HEK293 (cell line): ENCODE results near the gene RPS28.

Experiments used
- HOXA7 ChIP-seq: sonication (generic); formaldehyde crosslinking; IDR thresholded peaks from 2 replicates; pipeline ENCODE4 v1.8.1; 2022; ENCODE audit warnings: missing genetic modification reagents, borderline replicate concordance
- HOXC10 ChIP-seq: sonication (generic); formaldehyde crosslinking; IDR thresholded peaks from 2 replicates; pipeline ENCODE4 v1.8.1; 2023; ENCODE audit warnings: mild to moderate bottlenecking, missing genetic modification reagents
- KLF1 ChIP-seq: fragments of 450-650 bp; formaldehyde crosslinking; IDR thresholded peaks from 2 replicates; pipeline ENCODE4 v1.5.1; 2016; ENCODE audit warnings: missing biosample characterization, missing genetic modification characterization
- KLF8 ChIP-seq: fragments of 450-650 bp; formaldehyde crosslinking; IDR thresholded peaks from 2 replicates; pipeline ENCODE4 v1.5.1; 2016; ENCODE audit warnings: missing biosample characterization, missing genetic modification characterization
- OSR2 ChIP-seq: fragments of 450-650 bp; formaldehyde crosslinking; IDR thresholded peaks from 2 replicates; pipeline ENCODE4 v1.5.1; 2016; ENCODE audit warnings: missing biosample characterization, missing genetic modification characterization
- RBAK ChIP-seq: fragments of 450-650 bp; formaldehyde crosslinking; IDR thresholded peaks from 2 replicates; pipeline ENCODE4 v1.5.1; 2016; ENCODE audit warnings: missing biosample characterization, missing genetic modification characterization
- SALL2 ChIP-seq: fragments of 450-650 bp; formaldehyde crosslinking; IDR thresholded peaks from 2 replicates; pipeline ENCODE4 v1.5.0; 2017; ENCODE audit warnings: missing biosample characterization, mild to moderate bottlenecking, missing genetic modification characterization, borderline replicate concordance
- SCRT1 ChIP-seq: fragments of 450-650 bp; formaldehyde crosslinking; IDR thresholded peaks from 2 replicates; pipeline ENCODE4 v1.5.1; 2016; ENCODE audit warnings: missing biosample characterization, missing genetic modification characterization, borderline replicate concordance
- SP2 ChIP-seq: fragments of 450-650 bp; formaldehyde crosslinking; IDR thresholded peaks from 2 replicates; pipeline ENCODE4 v1.5.1; 2016; ENCODE audit warnings: missing biosample characterization, missing genetic modification characterization
- SP3 ChIP-seq: fragments of 450-650 bp; formaldehyde crosslinking; IDR thresholded peaks from 2 replicates; pipeline ENCODE4 v1.5.1; 2016; ENCODE audit warnings: missing biosample characterization, missing genetic modification characterization
- TCF7L2 ChIP-seq: IDR thresholded peaks from 2 replicates; pipeline ENCODE4 v1.6.1; 2011; ENCODE audit warnings: low read depth, mild to moderate bottlenecking, inconsistent platforms, low read length, moderate library complexity, borderline replicate concordance
- WT1 ChIP-seq: fragments of 450-650 bp; formaldehyde crosslinking; IDR thresholded peaks from 2 replicates; pipeline ENCODE4 v1.5.1; 2016; ENCODE audit warnings: missing biosample characterization, missing genetic modification characterization
- ZBTB17 ChIP-seq: fragments of 450-650 bp; formaldehyde crosslinking; IDR thresholded peaks from 2 replicates; pipeline ENCODE4 v1.5.1; 2016; ENCODE audit warnings: missing biosample characterization, missing genetic modification characterization
- ZBTB7A ChIP-seq: fragments of 450-650 bp; formaldehyde crosslinking; IDR thresholded peaks from 2 replicates; pipeline ENCODE4 v1.5.1; 2016; ENCODE audit warnings: low read depth, missing biosample characterization, missing genetic modification characterization
- ZNF16 ChIP-seq: fragments of 450-650 bp; formaldehyde crosslinking; IDR thresholded peaks from 2 replicates; pipeline ENCODE4 v1.5.1; 2016; ENCODE audit warnings: low read depth, missing biosample characterization, missing genetic modification characterization
- ZNF184 ChIP-seq: fragments of 450-650 bp; IDR thresholded peaks from 2 replicates; pipeline ENCODE4 v1.5.1; 2018; ENCODE audit warnings: missing biosample characterization, mild to moderate bottlenecking, missing genetic modification characterization
- ZNF2 ChIP-seq: fragments of 450-650 bp; formaldehyde crosslinking; IDR thresholded peaks from 2 replicates; pipeline ENCODE4 v1.5.1; 2016; ENCODE audit warnings: missing biosample characterization, missing genetic modification characterization
- ZNF311 ChIP-seq: fragments of 450-650 bp; formaldehyde crosslinking; IDR thresholded peaks from 2 replicates; pipeline ENCODE4 v1.5.1; 2017; ENCODE audit warnings: missing biosample characterization, missing genetic modification characterization, borderline replicate concordance
- ZNF341 ChIP-seq: fragments of 450-650 bp; formaldehyde crosslinking; IDR thresholded peaks from 2 replicates; pipeline ENCODE4; 2016; ENCODE audit warnings: low read depth, missing biosample characterization, missing genetic modification characterization
- ZNF350 ChIP-seq: fragments of 450-650 bp; formaldehyde crosslinking; IDR thresholded peaks from 2 replicates; pipeline ENCODE4 v1.5.0; 2017; ENCODE audit warnings: missing biosample characterization, mild to moderate bottlenecking, missing genetic modification characterization
- ZNF37A ChIP-seq: fragments of 450-650 bp; IDR thresholded peaks from 2 replicates; pipeline ENCODE4 v1.5.1; 2018; ENCODE audit warnings: missing biosample characterization, missing genetic modification characterization
- ZNF426 ChIP-seq: fragments of 450-650 bp; formaldehyde crosslinking; IDR thresholded peaks from 2 replicates; pipeline ENCODE4 v1.5.1; 2017; ENCODE audit warnings: missing biosample characterization, missing genetic modification characterization, mild to moderate bottlenecking, inconsistent platforms, moderate library complexity
- ZNF530 ChIP-seq: fragments of 450-650 bp; formaldehyde crosslinking; IDR thresholded peaks from 2 replicates; pipeline ENCODE4 v1.5.1; 2016; ENCODE audit warnings: low read depth, missing biosample characterization, missing genetic modification characterization
- ZNF544 ChIP-seq: fragments of 450-650 bp; formaldehyde crosslinking; IDR thresholded peaks from 2 replicates; pipeline ENCODE4 v1.5.0; 2017; ENCODE audit warnings: missing biosample characterization, missing genetic modification characterization
- ZNF558 ChIP-seq: fragments of 450-650 bp; formaldehyde crosslinking; IDR thresholded peaks from 2 replicates; pipeline ENCODE4 v1.5.1; 2016; ENCODE audit warnings: missing biosample characterization, missing genetic modification characterization
- ZNF560 ChIP-seq: fragments of 450-650 bp; formaldehyde crosslinking; IDR thresholded peaks from 2 replicates; pipeline ENCODE4 v1.5.1; 2017; ENCODE audit warnings: missing biosample characterization, missing genetic modification characterization, borderline replicate concordance
- ZNF596 ChIP-seq: fragments of 450-650 bp; IDR thresholded peaks from 2 replicates; pipeline ENCODE4 v1.5.0; 2018; ENCODE audit warnings: missing biosample characterization, mild to moderate bottlenecking, missing genetic modification characterization, moderate library complexity
- ZNF600 ChIP-seq: fragments of 450-650 bp; formaldehyde crosslinking; IDR thresholded peaks from 2 replicates; pipeline ENCODE4 v1.5.1; 2016; ENCODE audit warnings: missing biosample characterization, missing genetic modification characterization
- ZNF701 ChIP-seq: fragments of 450-650 bp; formaldehyde crosslinking; IDR thresholded peaks from 2 replicates; pipeline ENCODE4 v1.5.1; 2016; ENCODE audit warnings: missing biosample characterization, missing genetic modification characterization
- ZNF776 ChIP-seq: fragments of 450-650 bp; formaldehyde crosslinking; IDR thresholded peaks from 2 replicates; pipeline ENCODE4 v1.5.0; 2017; ENCODE audit warnings: missing biosample characterization, missing genetic modification characterization, borderline replicate concordance
- ZNF830 ChIP-seq: fragments of 450-650 bp; IDR thresholded peaks from 2 replicates; pipeline ENCODE4 v1.5.0; 2018; ENCODE audit warnings: missing biosample characterization, missing genetic modification characterization, low read depth, mild to moderate bottlenecking, moderate library complexity
- ZNF843 ChIP-seq: fragments of 450-650 bp; formaldehyde crosslinking; IDR thresholded peaks from 2 replicates; pipeline ENCODE4 v1.5.1; 2016; ENCODE audit warnings: missing biosample characterization, missing genetic modification characterization
- ZSCAN23 ChIP-seq: fragments of 450-650 bp; formaldehyde crosslinking; IDR thresholded peaks from 2 replicates; pipeline ENCODE4 v1.5.1; 2016; ENCODE audit warnings: missing biosample characterization, missing genetic modification characterization
- TF ChIP-seq, protein P1 (sequence below): fragments of 450-650 bp; formaldehyde crosslinking; IDR thresholded peaks from 2 replicates; pipeline ENCODE4 v1.5.1; 2016; ENCODE audit warnings: missing biosample characterization, missing genetic modification characterization
- TF ChIP-seq, protein P2 (sequence below): sonication (generic); formaldehyde crosslinking; IDR thresholded peaks from 2 replicates; pipeline ENCODE4 v1.8.1; 2022; ENCODE audit warnings: mild to moderate bottlenecking, moderate library complexity, missing genetic modification reagents
- TF ChIP-seq, protein P3 (sequence below): fragments of 450-650 bp; formaldehyde crosslinking; IDR thresholded peaks from 2 replicates; pipeline ENCODE4 v1.5.1; 2016; ENCODE audit warnings: missing biosample characterization, missing genetic modification characterization
- TF ChIP-seq, protein P4 (sequence below): fragments of 450-650 bp; formaldehyde crosslinking; IDR thresholded peaks from 2 replicates; pipeline ENCODE4 v1.5.1; 2016; ENCODE audit warnings: missing biosample characterization, missing genetic modification characterization

The RPS28 gene

DNA sequence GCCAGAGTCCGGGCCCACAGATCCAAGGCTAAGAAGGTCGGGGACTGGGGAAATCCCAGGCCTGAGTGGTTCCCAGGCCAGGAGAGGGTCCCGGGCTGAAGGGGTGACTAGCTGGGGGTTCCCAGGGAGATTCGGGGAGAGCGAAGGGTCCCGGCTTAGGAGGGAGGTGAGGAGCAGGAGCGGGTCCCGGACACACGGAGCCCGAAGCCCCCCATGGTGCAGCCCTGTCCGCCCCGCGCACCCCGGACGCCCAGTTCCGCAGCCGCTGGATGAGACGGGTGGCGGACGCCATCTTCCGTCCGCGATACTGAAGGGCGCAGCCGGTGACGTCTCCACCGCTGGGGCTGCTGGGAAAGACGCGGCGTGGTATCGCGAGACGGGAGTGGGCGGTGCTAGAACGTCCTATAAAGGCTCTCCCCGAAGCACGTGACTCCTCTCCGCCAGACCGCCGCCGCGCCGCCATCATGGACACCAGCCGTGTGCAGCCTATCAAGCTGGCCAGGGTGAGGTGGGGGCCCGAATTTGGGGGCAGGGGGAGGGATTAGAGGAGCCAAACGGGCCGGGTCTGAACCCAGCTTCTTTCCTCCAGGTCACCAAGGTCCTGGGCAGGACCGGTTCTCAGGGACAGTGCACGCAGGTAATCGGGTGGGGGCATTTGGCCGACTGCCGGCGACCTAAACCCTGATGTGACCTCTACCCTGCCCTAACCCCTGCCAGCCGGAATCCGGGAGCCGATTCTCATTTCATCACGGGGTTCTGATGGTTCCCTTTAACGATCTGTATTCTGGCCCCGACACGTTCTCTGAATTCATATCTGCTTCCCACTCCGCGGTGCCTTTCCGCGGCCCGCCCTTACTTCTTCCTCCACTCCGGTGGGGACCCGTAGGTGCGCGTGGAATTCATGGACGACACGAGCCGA lies at the start of gene RPS28, which contains the start of gene NDUFA7 (continued):
- TF ChIP-seq KLF1 (peak; percentile 75), ZNF341 (tag by site-specific recombination) (no peak), ZNF776 (tag by site-specific recombination) (no peak), ZNF184 (tag by site-specific recombination) (no peak), ZSCAN23 (tag by site-specific recombination) (no peak), ZNF350 (tag by site-specific recombination) (no peak), ZNF544 (no peak), ZNF311 (tag by site-specific recombination) (no peak), RBAK (no peak), ZNF701 (tag by site-specific recombination) (no peak), ZNF426 (tag by site-specific recombination) (no peak), KLF8 (peak; percentile 86), ZBTB17 (tag by site-specific recombination) (peak; percentile 43; the same call in 1 of the 2 replicates), ZNF830 (tag by site-specific recombination) (no peak), TCF7L2 (no peak), ZBTB7A (tag by site-specific recombination) (peak; percentile 67; the same call in 1 of the 2 replicates), SP2 (tag by site-specific recombination) (peak; percentile 81), ZNF530 (tag by site-specific recombination) (no peak), SP3 (tag by site-specific recombination) (peak; percentile 93), SCRT1 (tag by site-specific recombination) (no peak), ZNF600 (0 out of 2 replicates have a peak, but pooled peaks have one; percentile 10), HOXA7 (no peak), ZNF558 (tag by site-specific recombination) (no peak), ZNF560 (tag by site-specific recombination) (no peak), ZNF596 (tag by site-specific recombination) (no peak), ZNF843 (tag by site-specific recombination) (peak; percentile 30; the same call in 1 of the 2 replicates), OSR2 (tag by site-specific recombination) (no peak), SALL2 (tag by site-specific recombination) (no peak), ZNF37A (tag by site-specific recombination) (no peak), ZNF16 (0 out of 2 replicates have a peak, but pooled peaks have one; percentile 4), HOXC10 (no peak), WT1 (tag by site-specific recombination) (0 out of 2 replicates have a peak, but pooled peaks have one; percentile 19), ZNF2 (peak; percentile 44; the same call in 1 of the 2 replicates)
- TF ChIP-seq, protein P1, sequence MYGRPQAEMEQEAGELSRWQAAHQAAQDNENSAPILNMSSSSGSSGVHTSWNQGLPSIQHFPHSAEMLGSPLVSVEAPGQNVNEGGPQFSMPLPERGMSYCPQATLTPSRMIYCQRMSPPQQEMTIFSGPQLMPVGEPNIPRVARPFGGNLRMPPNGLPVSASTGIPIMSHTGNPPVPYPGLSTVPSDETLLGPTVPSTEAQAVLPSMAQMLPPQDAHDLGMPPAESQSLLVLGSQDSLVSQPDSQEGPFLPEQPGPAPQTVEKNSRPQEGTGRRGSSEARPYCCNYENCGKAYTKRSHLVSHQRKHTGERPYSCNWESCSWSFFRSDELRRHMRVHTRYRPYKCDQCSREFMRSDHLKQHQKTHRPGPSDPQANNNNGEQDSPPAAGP (tag by site-specific recombination) = peak; percentile 83
- TF ChIP-seq, protein P2, sequence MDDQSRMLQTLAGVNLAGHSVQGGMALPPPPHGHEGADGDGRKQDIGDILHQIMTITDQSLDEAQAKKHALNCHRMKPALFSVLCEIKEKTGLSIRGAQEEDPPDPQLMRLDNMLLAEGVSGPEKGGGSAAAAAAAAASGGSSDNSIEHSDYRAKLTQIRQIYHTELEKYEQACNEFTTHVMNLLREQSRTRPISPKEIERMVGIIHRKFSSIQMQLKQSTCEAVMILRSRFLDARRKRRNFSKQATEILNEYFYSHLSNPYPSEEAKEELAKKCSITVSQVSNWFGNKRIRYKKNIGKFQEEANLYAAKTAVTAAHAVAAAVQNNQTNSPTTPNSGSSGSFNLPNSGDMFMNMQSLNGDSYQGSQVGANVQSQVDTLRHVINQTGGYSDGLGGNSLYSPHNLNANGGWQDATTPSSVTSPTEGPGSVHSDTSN (CRISPR knock-in tag) = peak; percentile 32; the same call in 1 of the 2 replicates
- TF ChIP-seq, protein P3, sequence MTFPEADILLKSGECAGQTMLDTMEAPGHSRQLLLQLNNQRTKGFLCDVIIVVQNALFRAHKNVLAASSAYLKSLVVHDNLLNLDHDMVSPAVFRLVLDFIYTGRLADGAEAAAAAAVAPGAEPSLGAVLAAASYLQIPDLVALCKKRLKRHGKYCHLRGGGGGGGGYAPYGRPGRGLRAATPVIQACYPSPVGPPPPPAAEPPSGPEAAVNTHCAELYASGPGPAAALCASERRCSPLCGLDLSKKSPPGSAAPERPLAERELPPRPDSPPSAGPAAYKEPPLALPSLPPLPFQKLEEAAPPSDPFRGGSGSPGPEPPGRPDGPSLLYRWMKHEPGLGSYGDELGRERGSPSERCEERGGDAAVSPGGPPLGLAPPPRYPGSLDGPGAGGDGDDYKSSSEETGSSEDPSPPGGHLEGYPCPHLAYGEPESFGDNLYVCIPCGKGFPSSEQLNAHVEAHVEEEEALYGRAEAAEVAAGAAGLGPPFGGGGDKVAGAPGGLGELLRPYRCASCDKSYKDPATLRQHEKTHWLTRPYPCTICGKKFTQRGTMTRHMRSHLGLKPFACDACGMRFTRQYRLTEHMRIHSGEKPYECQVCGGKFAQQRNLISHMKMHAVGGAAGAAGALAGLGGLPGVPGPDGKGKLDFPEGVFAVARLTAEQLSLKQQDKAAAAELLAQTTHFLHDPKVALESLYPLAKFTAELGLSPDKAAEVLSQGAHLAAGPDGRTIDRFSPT (tag by site-specific recombination) = no peak
- TF ChIP-seq, protein P4, sequence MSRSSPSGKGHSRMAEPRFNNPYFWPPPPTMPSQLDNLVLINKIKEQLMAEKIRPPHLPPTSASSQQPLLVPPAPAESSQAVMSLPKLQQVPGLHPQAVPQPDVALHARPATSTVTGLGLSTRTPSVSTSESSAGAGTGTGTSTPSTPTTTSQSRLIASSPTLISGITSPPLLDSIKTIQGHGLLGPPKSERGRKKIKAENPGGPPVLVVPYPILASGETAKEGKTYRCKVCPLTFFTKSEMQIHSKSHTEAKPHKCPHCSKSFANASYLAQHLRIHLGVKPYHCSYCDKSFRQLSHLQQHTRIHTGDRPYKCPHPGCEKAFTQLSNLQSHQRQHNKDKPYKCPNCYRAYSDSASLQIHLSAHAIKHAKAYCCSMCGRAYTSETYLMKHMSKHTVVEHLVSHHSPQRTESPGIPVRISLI (tag by site-specific recombination) = no peak
